Measurements from ENCODE around the gene LRRC59. TPM values are rescaled to one million over a fixed set of nuclear protein-coding genes. Genes with fewer than 3 reads are reported as not detected.

LRRC59 gene
- total RNA-seq, 1 experiment from 2014 or later, result 108 TPM

- TF ChIP-seq AFF4 (CRISPR knock-in tag; IDR thresholded peaks at IDR 0.05; ENCODE audit: borderline replicate concordance), result no peak
- TF ChIP-seq USF2 (CRISPR knock-in tag; IDR thresholded peaks at IDR 0.05), result no peak
- TF ChIP-seq NFYB (CRISPR knock-in tag; conservative IDR thresholded peaks at IDR 0.05; ENCODE audit: low read depth), result no peak
Observed at GRCh38 chr17:50439008-50439407, 41.7 kb upstream of the LRRC59 start (continued).

GRCh38 chr17:50437409-50437808 lies 40.1 kb upstream of the LRRC59 start:
- ATAC-seq (no peak), DNase-seq (ENCODE audit: low spot score) (no peak)
- Mint-ChIP-seq H3K27me3 (ENCODE audit: low read depth) (no peaks in the 10 kb centered on the region), H3K9me3 (no peaks in the 10 kb centered on the region), H3K27ac (no peak overlapping the region), H3K4me1 (peaks cover 7% of the 10 kb centered on the region), H3K4me3 (no peak overlapping the region), H3K36me3 (no peaks in the 10 kb centered on the region)
- TF ChIP-seq ZNF121 (CRISPR knock-in tag; IDR thresholded peaks at IDR 0.05) (peak; percentile 71; the same call in 1 of the 2 replicates), ZNF138 (CRISPR knock-in tag; conservative IDR thresholded peaks at IDR 0.05) (no peak)
- CTCF ChIA-PET, result interaction anchor here (1.1 to 3.1 kb wide), 2 partner anchors 35 to 40 kb away, joined by 3 to 14 read pairs; partner anchors contain the start of gene LRRC59
- POLR2A ChIA-PET, result no interaction called here

GRCh38 chr17:50432125-50432762 lies 34.9 kb upstream of the LRRC59 start:
- DNase-seq (ENCODE audit: low spot score) (no peak), ATAC-seq (peak; percentile 48; the same call in 1 of the 2 replicates)
- Mint-ChIP-seq H3K27ac (no peak overlapping the region), H3K27me3 (ENCODE audit: low read depth) (no peaks in the 10 kb centered on the region), H3K9me3 (no peaks in the 10 kb centered on the region), H3K36me3 (no peaks in the 10 kb centered on the region), H3K4me1 (peaks cover 15% of the 10 kb centered on the region), H3K4me3 (no peak overlapping the region)
- POLR2A ChIA-PET, result no interaction called here
- CTCF ChIA-PET, result interaction anchor here (0.9 to 2.1 kb wide), 4 partner anchors 35 to 71 kb away, joined by 3 to 16 read pairs (median 4); partner anchors contain the start of gene LRRC59
- TF ChIP-seq TCF7 (CRISPR knock-in tag; IDR thresholded peaks at IDR 0.05; ENCODE audit: low read depth), result no peak
- TF ChIP-seq JAZF1 (CRISPR knock-in tag; IDR thresholded peaks at IDR 0.05), result no peak
- no peak for TF ChIP-seq GABPB1 (CRISPR knock-in tag; IDR thresholded peaks at IDR 0.05)
- no peak for TF ChIP-seq MXD4 (CRISPR knock-in tag; IDR thresholded peaks at IDR 0.05; ENCODE audit: borderline replicate concordance)
- no peak for TF ChIP-seq FOXP1 (CRISPR knock-in tag; IDR thresholded peaks at IDR 0.05; ENCODE audit: borderline replicate concordance)
- TF ChIP-seq ATF3 (CRISPR knock-in tag; conservative IDR thresholded peaks at IDR 0.05), result no peak
- no peak for TF ChIP-seq FOXJ3 (CRISPR knock-in tag; IDR thresholded peaks at IDR 0.05; ENCODE audit: borderline replicate concordance)
- TF ChIP-seq KAT7 (CRISPR knock-in tag; IDR thresholded peaks at IDR 0.05; ENCODE audit: borderline replicate concordance), result no peak
- TF ChIP-seq CREB1 (CRISPR knock-in tag; IDR thresholded peaks at IDR 0.05), result no peak
